Right lobe of liver (tissue), 4 donors: ENCODE data around the gene CDKL1.
A peak's percentile ranks its signal among the peaks of the same experiment; 100 is the strongest.

ENCODE experiments used
- CTCF ChIP-seq, 4 donors: fragments of 200-600 bp in 3 of 4; fragments of 450-650 bp in 1 of 4; IDR thresholded peaks; one replicate each; pipeline versions ENCODE4 v1.5.1 to v1.8.0; 2016 to 2022; ENCODE audit warnings: antibody characterized with exemption in 4 of 4, mild to moderate bottlenecking in 2 of 4
- POLR2A ChIP-seq: fragments of 450-650 bp; IDR thresholded peaks from one replicate; pipeline ENCODE4 v1.6.1; 2017; ENCODE audit warnings: antibody characterized with exemption, mild to moderate bottlenecking
- donor health status: DM: no; HTN: no; CAD: no.
- donor health status: DM: no; HTN: no; CAD: no.
- donor health status: DM: no; HTN: yes; CAD: no.

GRCh38 chr14:50318031-50318626 is 78.6 kb downstream of the CDKL1 start:
- TF ChIP-seq CTCF (IDR thresholded peaks at IDR 0.05) (peak; percentile 52 to 63 (median 60)), POLR2A (no peak)
